GM19468 (cell line): Measurements from ENCODE around the gene BEX3.
A peak's percentile ranks its signal among the peaks of the same experiment; 100 is the strongest.
"Not testable (repeated sequence)": the region's sequence is repeated elsewhere in the genome, so short reads cannot be mapped to it uniquely, and the experiment has no call there.

ENCODE experiments used
- ATAC-seq: cut with Tn5 transposase; IDR thresholded peaks from one replicate; pipeline ENCODE4 v1.9.1; 2021; ENCODE audit warnings: mild to moderate bottlenecking, moderate library complexity, moderate number of reproducible peaks; ENCODE audit not compliant: unreplicated experiment; ENCODE audit errors: extremely low read depth

Gene BEX3

GRCh38 chrX:103376118-103376978 lies at the start of gene BEX3:
TSS of gene BEX3 (plus strand) at chrX:103376538. CDS start at chrX:103377522, 984 bp downstream.
- ATAC-seq: no peak

GRCh38 chrX:103329991-103330390 lies 46.3 kb upstream of the BEX3 start, which contains the start of gene TCEAL7:
TSS of gene TCEAL7 (plus strand) at chrX:103330239. CDS start at chrX:103331404, 1,165 bp downstream.
- no peak for ATAC-seq

GRCh38 chrX:103330681-103331288 lies 45.6 kb upstream of the BEX3 start:
- ATAC-seq: no peak

GRCh38 chrX:103338663-103339062 lies 37.7 kb upstream of the BEX3 start:
- no peak for ATAC-seq

GRCh38 chrX:103343105-103343504 lies 33.2 kb upstream of the BEX3 start:
- peak; percentile 57 for ATAC-seq

GRCh38 chrX:103344606-103345005 lies 31.7 kb upstream of the BEX3 start:
- no peak for ATAC-seq

- no peak for ATAC-seq
Measured at GRCh38 chrX:103347682-103348397, 28.5 kb upstream of the BEX3 start.

- no peak for ATAC-seq
Measured at GRCh38 chrX:103356130-103356798, 20.1 kb upstream of the BEX3 start, which contains the start of gene TCEAL9. TSS of gene TCEAL9 (plus strand) at chrX:103356506. CDS start at chrX:103357685, 1,179 bp downstream.

GRCh38 chrX:103356858-103357257 lies 19.5 kb upstream of the BEX3 start:
- no peak for ATAC-seq

GRCh38 chrX:103357871-103358270 lies 18.5 kb upstream of the BEX3 start:
- ATAC-seq: no peak

- not testable (repeated sequence) for ATAC-seq
Measured at GRCh38 chrX:103359605-103360004, 16.7 kb upstream of the BEX3 start.

- no peak for ATAC-seq
Measured at GRCh38 chrX:103360092-103360491, 16.2 kb upstream of the BEX3 start.

GRCh38 chrX:103360916-103361315 lies 15.4 kb upstream of the BEX3 start:
- no peak for ATAC-seq

GRCh38 chrX:103361798-103362197 lies 14.5 kb upstream of the BEX3 start:
- no peak for ATAC-seq

- ATAC-seq: no peak
Measured at GRCh38 chrX:103362474-103362873, 13.9 kb upstream of the BEX3 start.

- ATAC-seq: no peak
Measured at GRCh38 chrX:103363046-103363445, 13.3 kb upstream of the BEX3 start.

- no peak for ATAC-seq
Measured at GRCh38 chrX:103367502-103367901, 8.8 kb upstream of the BEX3 start.

- no peak for ATAC-seq
Measured at GRCh38 chrX:103369479-103369878, 6.9 kb upstream of the BEX3 start.

GRCh38 chrX:103372886-103373285 lies 3.5 kb upstream of the BEX3 start:
- ATAC-seq: no peak

GRCh38 chrX:103373581-103373980 lies 2.8 kb upstream of the BEX3 start:
- ATAC-seq: no peak
